GM23338 (cell line): ENCODE measurements around the gene BRD7. TPM values are rescaled to one million over a fixed set of nuclear protein-coding genes. Genes with fewer than 3 reads are reported as not detected.

Source experiments
- ATAC-seq: fragments of 200-7000 bp; cut with Tn5 transposase; 3 replicates; pipeline ENCODE4 v1.9.1; 2020
- DNase-seq: peaks from one replicate; pipeline ENCODE4 v3.0.0-alpha.2; 2015; ENCODE audit warnings: low spot score
- H2AFZ ChIP-seq: fragments of 200-600 bp; sonication (generic); 2 replicates; pipeline ENCODE4 v1.8.0; 2016; ENCODE audit warnings: antibody characterized with exemption, mild to moderate bottlenecking, moderate library complexity
- H3F3A ChIP-seq: fragments of 200-600 bp; sonication (generic); replicated peaks from 2 replicates; pipeline ENCODE4 v1.8.0; 2017; ENCODE audit warnings: antibody characterized with exemption, mixed run types, low read depth
- H3K27ac ChIP-seq: fragments of 200-600 bp; sonication (generic); 2 replicates; pipeline ENCODE4 v1.6.1; 2016; ENCODE audit warnings: low read depth
- H3K27me3 ChIP-seq: fragments of 200-600 bp; sonication (generic); 2 replicates; pipeline ENCODE4 v1.8.0; 2016; ENCODE audit warnings: mild to moderate bottlenecking, mixed run types, moderate library complexity; ENCODE audit not compliant: insufficient read depth
- H3K36me3 ChIP-seq: fragments of 200-600 bp; sonication (generic); 2 replicates; pipeline ENCODE4 v1.8.0; 2016; ENCODE audit warnings: mild to moderate bottlenecking; ENCODE audit not compliant: insufficient read depth
- H3K4me1 ChIP-seq: fragments of 200-600 bp; sonication (generic); 2 replicates; pipeline ENCODE4 v1.8.0; 2016; ENCODE audit warnings: mild to moderate bottlenecking, moderate library complexity; ENCODE audit not compliant: insufficient read depth
- H3K4me2 ChIP-seq: fragments of 200-600 bp; sonication (generic); 2 replicates; pipeline ENCODE4 v1.7.1; 2017; ENCODE audit warnings: mixed run types
- H3K4me3 ChIP-seq: fragments of 200-600 bp; sonication (generic); 2 replicates; pipeline ENCODE4 v1.6.1; 2016; ENCODE audit warnings: mixed run types
- H3K79me2 ChIP-seq: fragments of 200-600 bp; sonication (generic); replicated peaks from 2 replicates; pipeline ENCODE4 v1.8.0; 2017; ENCODE audit warnings: mild to moderate bottlenecking; ENCODE audit not compliant: insufficient read depth
- H3K9me2 ChIP-seq: fragments of 200-600 bp; sonication (generic); 2 replicates; pipeline ENCODE4 v1.8.0; 2017; ENCODE audit not compliant: insufficient read depth
- H4K20me1 ChIP-seq: fragments of 200-600 bp; sonication (generic); replicated peaks from 2 replicates; pipeline ENCODE4 v1.8.0; 2017; ENCODE audit warnings: mild to moderate bottlenecking; ENCODE audit not compliant: insufficient read depth
- H3K27ac Mint-ChIP-seq: 2 replicates; pipeline ENCODE4 v1.8.0; 2020; ENCODE audit warnings: inconsistent platforms, mild to moderate bottlenecking, moderate library complexity, mixed read lengths
- H3K27me3 Mint-ChIP-seq: 3 replicates; pipeline ENCODE4 v1.8.0; 2022; ENCODE audit warnings: low read depth, mild to moderate bottlenecking, moderate library complexity, mixed read lengths, inconsistent platforms; ENCODE audit not compliant: insufficient read depth, poor library complexity
- H3K36me3 Mint-ChIP-seq: 3 replicates; pipeline ENCODE4 v1.8.0; 2021; ENCODE audit warnings: low read depth, mild to moderate bottlenecking, inconsistent platforms, moderate library complexity, mixed read lengths
- H3K4me1 Mint-ChIP-seq: 3 replicates; pipeline ENCODE4 v1.8.0; 2020; ENCODE audit warnings: mild to moderate bottlenecking, inconsistent platforms, mixed read lengths
- H3K4me3 Mint-ChIP-seq: 3 replicates; pipeline ENCODE4 v1.8.0; 2021; ENCODE audit warnings: moderate library complexity, mild to moderate bottlenecking, inconsistent platforms, mixed read lengths
- H3K9me3 Mint-ChIP-seq: 3 replicates; pipeline ENCODE4 v1.8.0; 2020; ENCODE audit warnings: moderate library complexity, mild to moderate bottlenecking, inconsistent platforms, mixed read lengths
- POLR2AphosphoS5 ChIP-seq: IDR thresholded peaks from 2 replicates; pipeline ENCODE4 v1.6.1; 2016; ENCODE audit warnings: antibody characterized with exemption, low read depth
- STAT1 ChIP-seq: IDR thresholded peaks from one replicate; pipeline ENCODE4 v1.6.1; 2016; ENCODE audit warnings: antibody characterized with exemption; ENCODE audit not compliant: unreplicated experiment
- ZNF114 ChIP-seq: fragments of 250-450 bp; sonication (Bioruptor Pico); IDR thresholded peaks from 2 replicates; pipeline ENCODE4 v1.5.0; 2020; ENCODE audit warnings: mild to moderate bottlenecking, moderate library complexity
- ZNF331 ChIP-seq: fragments of 250-450 bp; sonication (Bioruptor Pico); IDR thresholded peaks from 2 replicates; pipeline ENCODE4 v1.5.0; 2020; ENCODE audit warnings: low read depth, mild to moderate bottlenecking, moderate library complexity
- polyA plus RNA-seq: library from polyadenylated mRNA; unstranded; fragments of >200 nt; fragmentation: Nextera tagmentation; extraction: Ambion mirVana; gene quantifications from 2 replicates; pipeline ENCODE4 v1.2.1, GENCODE V29; 2016
- total RNA-seq: library from RNA; depleted of rRNA; stranded (reverse); fragments of >200 nt; shearing (Covaris generic); gene quantifications from 2 replicates; pipeline ENCODE4 v1.2.3, GENCODE V29; 2014
- TF ChIP-seq, protein P1 (sequence below): IDR thresholded peaks from one replicate; pipeline ENCODE4 v1.6.1; 2018; ENCODE audit warnings: antibody characterized with exemption; ENCODE audit not compliant: unreplicated experiment
- TF ChIP-seq, protein P2 (sequence below): fragments of 250-450 bp; sonication (Bioruptor Pico); IDR thresholded peaks from 2 replicates; pipeline ENCODE4 v1.5.0; 2020; ENCODE audit warnings: mild to moderate bottlenecking, moderate library complexity

Gene BRD7
- total and polyA plus RNA-seq, 2 experiments from 2014 or later, result 93.0 to 149 TPM

DNA sequence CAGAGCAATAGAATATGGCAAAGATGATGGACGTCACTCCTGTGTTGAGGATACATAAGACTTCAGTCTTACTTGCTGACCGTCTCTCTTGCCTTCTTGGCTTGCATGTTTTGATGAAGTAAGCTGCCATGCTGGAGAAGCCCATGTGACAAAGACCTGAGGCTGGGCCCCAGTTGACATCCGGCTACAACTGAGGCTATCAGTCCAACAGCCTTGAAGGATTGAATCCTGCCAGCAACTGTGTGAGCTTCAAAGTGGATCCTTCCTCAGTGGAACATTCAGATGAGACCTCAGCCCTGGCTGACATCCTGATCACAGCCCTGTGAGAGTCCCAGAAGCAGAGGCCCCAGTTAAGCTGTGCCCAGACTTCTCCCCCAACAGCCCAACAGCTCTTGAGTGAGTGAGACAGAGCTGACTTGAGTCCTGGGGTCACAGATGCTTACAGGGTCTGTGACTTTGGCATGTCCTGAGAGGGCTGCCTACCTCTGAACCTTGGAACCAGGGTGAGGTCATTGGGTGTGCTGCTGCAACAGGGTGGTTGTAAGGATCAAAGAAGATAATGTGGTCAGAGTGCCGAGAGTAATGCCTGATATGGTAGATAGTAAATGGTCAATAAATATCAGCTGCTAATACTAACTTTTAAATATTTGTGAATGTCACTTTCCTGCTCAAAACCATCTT, 2.4 kb upstream of the BRD7 start:
- H3K4me3 ChIP-seq, result no peak overlapping the region
- H3K9me2 ChIP-seq, result no peaks in the 10 kb centered on the region
- no peak overlapping the region for H3K27ac ChIP-seq
- H4K20me1 ChIP-seq, result peaks cover 10% of the 10 kb centered on the region; the same call in 1 of the 2 replicates
- H3K4me1 ChIP-seq, result peaks cover 21% of the 10 kb centered on the region
- H3K4me2 ChIP-seq, result no peak overlapping the region
- no peak overlapping the region for H3K27ac Mint-ChIP-seq
- no peak for ATAC-seq
- H3K4me1 Mint-ChIP-seq, result peaks cover 15% of the 10 kb centered on the region
- H2AFZ ChIP-seq, result no peak overlapping the region
- H3K4me3 Mint-ChIP-seq, result no peak overlapping the region
- no peak for TF ChIP-seq STAT1
- TF ChIP-seq ZNF114 (CRISPR knock-in tag), result no peak
- TF ChIP-seq ZNF331 (CRISPR knock-in tag), result no peak
- TF ChIP-seq, protein P1, sequence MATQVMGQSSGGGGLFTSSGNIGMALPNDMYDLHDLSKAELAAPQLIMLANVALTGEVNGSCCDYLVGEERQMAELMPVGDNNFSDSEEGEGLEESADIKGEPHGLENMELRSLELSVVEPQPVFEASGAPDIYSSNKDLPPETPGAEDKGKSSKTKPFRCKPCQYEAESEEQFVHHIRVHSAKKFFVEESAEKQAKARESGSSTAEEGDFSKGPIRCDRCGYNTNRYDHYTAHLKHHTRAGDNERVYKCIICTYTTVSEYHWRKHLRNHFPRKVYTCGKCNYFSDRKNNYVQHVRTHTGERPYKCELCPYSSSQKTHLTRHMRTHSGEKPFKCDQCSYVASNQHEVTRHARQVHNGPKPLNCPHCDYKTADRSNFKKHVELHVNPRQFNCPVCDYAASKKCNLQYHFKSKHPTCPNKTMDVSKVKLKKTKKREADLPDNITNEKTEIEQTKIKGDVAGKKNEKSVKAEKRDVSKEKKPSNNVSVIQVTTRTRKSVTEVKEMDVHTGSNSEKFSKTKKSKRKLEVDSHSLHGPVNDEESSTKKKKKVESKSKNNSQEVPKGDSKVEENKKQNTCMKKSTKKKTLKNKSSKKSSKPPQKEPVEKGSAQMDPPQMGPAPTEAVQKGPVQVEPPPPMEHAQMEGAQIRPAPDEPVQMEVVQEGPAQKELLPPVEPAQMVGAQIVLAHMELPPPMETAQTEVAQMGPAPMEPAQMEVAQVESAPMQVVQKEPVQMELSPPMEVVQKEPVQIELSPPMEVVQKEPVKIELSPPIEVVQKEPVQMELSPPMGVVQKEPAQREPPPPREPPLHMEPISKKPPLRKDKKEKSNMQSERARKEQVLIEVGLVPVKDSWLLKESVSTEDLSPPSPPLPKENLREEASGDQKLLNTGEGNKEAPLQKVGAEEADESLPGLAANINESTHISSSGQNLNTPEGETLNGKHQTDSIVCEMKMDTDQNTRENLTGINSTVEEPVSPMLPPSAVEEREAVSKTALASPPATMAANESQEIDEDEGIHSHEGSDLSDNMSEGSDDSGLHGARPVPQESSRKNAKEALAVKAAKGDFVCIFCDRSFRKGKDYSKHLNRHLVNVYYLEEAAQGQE, result no peak
- TF ChIP-seq POLR2AphosphoS5, result no peak
- TF ChIP-seq, protein P2, sequence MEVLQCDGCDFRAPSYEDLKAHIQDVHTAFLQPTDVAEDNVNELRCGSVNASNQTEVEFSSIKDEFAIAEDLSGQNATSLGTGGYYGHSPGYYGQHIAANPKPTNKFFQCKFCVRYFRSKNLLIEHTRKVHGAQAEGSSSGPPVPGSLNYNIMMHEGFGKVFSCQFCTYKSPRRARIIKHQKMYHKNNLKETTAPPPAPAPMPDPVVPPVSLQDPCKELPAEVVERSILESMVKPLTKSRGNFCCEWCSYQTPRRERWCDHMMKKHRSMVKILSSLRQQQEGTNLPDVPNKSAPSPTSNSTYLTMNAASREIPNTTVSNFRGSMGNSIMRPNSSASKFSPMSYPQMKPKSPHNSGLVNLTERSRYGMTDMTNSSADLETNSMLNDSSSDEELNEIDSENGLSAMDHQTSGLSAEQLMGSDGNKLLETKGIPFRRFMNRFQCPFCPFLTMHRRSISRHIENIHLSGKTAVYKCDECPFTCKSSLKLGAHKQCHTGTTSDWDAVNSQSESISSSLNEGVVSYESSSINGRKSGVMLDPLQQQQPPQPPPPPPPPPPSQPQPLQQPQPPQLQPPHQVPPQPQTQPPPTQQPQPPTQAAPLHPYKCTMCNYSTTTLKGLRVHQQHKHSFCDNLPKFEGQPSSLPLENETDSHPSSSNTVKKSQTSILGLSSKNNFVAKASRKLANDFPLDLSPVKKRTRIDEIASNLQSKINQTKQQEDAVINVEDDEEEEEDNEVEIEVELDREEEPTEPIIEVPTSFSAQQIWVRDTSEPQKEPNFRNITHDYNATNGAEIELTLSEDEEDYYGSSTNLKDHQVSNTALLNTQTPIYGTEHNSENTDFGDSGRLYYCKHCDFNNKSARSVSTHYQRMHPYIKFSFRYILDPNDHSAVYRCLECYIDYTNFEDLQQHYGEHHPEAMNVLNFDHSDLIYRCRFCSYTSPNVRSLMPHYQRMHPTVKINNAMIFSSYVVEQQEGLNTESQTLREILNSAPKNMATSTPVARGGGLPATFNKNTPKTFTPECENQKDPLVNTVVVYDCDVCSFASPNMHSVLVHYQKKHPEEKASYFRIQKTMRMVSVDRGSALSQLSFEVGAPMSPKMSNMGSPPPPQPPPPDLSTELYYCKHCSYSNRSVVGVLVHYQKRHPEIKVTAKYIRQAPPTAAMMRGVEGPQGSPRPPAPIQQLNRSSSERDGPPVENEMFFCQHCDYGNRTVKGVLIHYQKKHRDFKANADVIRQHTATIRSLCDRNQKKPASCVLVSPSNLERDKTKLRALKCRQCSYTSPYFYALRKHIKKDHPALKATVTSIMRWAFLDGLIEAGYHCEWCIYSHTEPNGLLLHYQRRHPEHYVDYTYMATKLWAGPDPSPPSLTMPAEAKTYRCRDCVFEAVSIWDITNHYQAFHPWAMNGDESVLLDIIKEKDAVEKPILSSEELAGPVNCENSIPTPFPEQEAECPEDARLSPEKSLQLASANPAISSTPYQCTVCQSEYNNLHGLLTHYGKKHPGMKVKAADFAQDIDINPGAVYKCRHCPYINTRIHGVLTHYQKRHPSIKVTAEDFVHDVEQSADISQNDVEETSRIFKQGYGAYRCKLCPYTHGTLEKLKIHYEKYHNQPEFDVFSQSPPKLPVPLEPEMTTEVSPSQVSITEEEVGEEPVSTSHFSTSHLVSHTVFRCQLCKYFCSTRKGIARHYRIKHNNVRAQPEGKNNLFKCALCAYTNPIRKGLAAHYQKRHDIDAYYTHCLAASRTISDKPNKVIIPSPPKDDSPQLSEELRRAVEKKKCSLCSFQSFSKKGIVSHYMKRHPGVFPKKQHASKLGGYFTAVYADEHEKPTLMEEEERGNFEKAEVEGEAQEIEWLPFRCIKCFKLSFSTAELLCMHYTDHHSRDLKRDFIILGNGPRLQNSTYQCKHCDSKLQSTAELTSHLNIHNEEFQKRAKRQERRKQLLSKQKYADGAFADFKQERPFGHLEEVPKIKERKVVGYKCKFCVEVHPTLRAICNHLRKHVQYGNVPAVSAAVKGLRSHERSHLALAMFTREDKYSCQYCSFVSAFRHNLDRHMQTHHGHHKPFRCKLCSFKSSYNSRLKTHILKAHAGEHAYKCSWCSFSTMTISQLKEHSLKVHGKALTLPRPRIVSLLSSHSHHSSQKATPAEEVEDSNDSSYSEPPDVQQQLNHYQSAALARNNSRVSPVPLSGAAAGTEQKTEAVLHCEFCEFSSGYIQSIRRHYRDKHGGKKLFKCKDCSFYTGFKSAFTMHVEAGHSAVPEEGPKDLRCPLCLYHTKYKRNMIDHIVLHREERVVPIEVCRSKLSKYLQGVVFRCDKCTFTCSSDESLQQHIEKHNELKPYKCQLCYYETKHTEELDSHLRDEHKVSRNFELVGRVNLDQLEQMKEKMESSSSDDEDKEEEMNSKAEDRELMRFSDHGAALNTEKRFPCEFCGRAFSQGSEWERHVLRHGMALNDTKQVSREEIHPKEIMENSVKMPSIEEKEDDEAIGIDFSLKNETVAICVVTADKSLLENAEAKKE (CRISPR knock-in tag), result no peak
- H3K36me3 Mint-ChIP-seq, result peaks cover 10% of the 10 kb centered on the region
- H3K36me3 ChIP-seq, result no peaks in the 10 kb centered on the region
- H3K27me3 Mint-ChIP-seq, result peaks cover 8% of the 10 kb centered on the region
- H3K27me3 ChIP-seq, result no peaks in the 10 kb centered on the region
- H3K9me3 Mint-ChIP-seq, result no peaks in the 10 kb centered on the region
- DNase-seq, result no peak
- peaks cover 22% of the 10 kb centered on the region for H3K79me2 ChIP-seq
- H3F3A ChIP-seq, result no peaks in the 10 kb centered on the region
